ENCODE data around the gene MOSPD2.

GRCh38 chrX:14922437-14922836, 49.2 kb downstream of the MOSPD2 start:
- TF ChIP-seq POLR2AphosphoS5 (IDR thresholded peaks at IDR 0.05; ENCODE audit: low read depth, low read length) = no peak
- no peak for TF ChIP-seq TAF1 (IDR thresholded peaks at IDR 0.05; ENCODE audit: borderline replicate concordance, insufficient read depth, low read length)
- no peak for TF ChIP-seq REST (IDR thresholded peaks at IDR 0.05; ENCODE audit: insufficient read depth in 1 of 2, low read depth in 2 of 2, low read length in 2 of 2)
- TF ChIP-seq FOXP2 (optimal IDR thresholded peaks at IDR 0.05; ENCODE audit: borderline replicate concordance, extremely low read depth, extremely low read length, insufficient read depth) = no peak

Data from PFSK-1 (cell line).